ENCODE data around the gene PDCD10. TPM values are rescaled to one million over a fixed set of nuclear protein-coding genes. Genes with fewer than 3 reads are reported as not detected.

The PDCD10 gene
- total RNA-seq, 6 donors from 2014 or later = 38.8 to 115 (median 55.9) TPM

GRCh38 chr3:167709690-167710089 is 25.0 kb downstream of the PDCD10 start:
- Histone ChIP-seq H3K4me3 (no peak overlapping the region), H3K9me3 (no peaks in the 10 kb centered on the region), H3K36me3 (peaks cover 3 to 43% (median 10%) of the 10 kb centered on the region in 4 donors), H3K4me1 (no peaks in the 10 kb centered on the region), H3K27me3 (no peaks in the 10 kb centered on the region), H3K27ac (no peak overlapping the region)
- DNase-seq (no peak), ATAC-seq (ENCODE audit: low FRiP score in 2 of 2) (no peak)
- 81 to 100% methylated on average over 4 of the region's 4 CpGs for WGBS, 2 donors
- TF ChIP-seq EP300 (IDR thresholded peaks at IDR 0.05) (no peak), CTCF (IDR thresholded peaks at IDR 0.05) (no peak), POLR2AphosphoS5 (IDR thresholded peaks at IDR 0.05) (no peak), POLR2A (IDR thresholded peaks at IDR 0.05) (no peak)

- Histone ChIP-seq H3K4me1 (no peaks in the 10 kb centered on the region), H3K36me3 (peaks cover 3 to 58% (median 10%) of the 10 kb centered on the region in 4 donors), H3K27me3 (no peaks in the 10 kb centered on the region), H3K4me3 (no peak overlapping the region), H3K27ac (no peak overlapping the region), H3K9me3 (no peaks in the 10 kb centered on the region)
- ATAC-seq (ENCODE audit: low FRiP score in 2 of 2) = no peak
- WGBS, 2 donors = 81 to 83% methylated on average over 2 of the region's 2 CpGs
- DNase-seq = no peak
- TF ChIP-seq POLR2AphosphoS5 (IDR thresholded peaks at IDR 0.05) (no peak), EP300 (IDR thresholded peaks at IDR 0.05) (no peak), CTCF (IDR thresholded peaks at IDR 0.05) (no peak), POLR2A (IDR thresholded peaks at IDR 0.05) (no peak)
Observed at GRCh38 chr3:167705840-167706239, 28.9 kb downstream of the PDCD10 start.

GRCh38 chr3:167700926-167701325 is 33.8 kb downstream of the PDCD10 start:
- Histone ChIP-seq H3K4me3 (no peak overlapping the region), H3K9me3 (no peaks in the 10 kb centered on the region), H3K27me3 (no peaks in the 10 kb centered on the region), H3K27ac (no peak overlapping the region), H3K4me1 (no peaks in the 10 kb centered on the region), H3K36me3 (peaks cover 0 to 34% (median 2%) of the 10 kb centered on the region in 4 donors)
- 95 to 98% methylated on average over 2 of the region's 2 CpGs for WGBS, 2 donors
- DNase-seq (no peak), ATAC-seq (ENCODE audit: low FRiP score in 2 of 2) (no peak)
- TF ChIP-seq POLR2AphosphoS5 (IDR thresholded peaks at IDR 0.05) (no peak), POLR2A (IDR thresholded peaks at IDR 0.05) (no peak), EP300 (IDR thresholded peaks at IDR 0.05) (no peak), CTCF (IDR thresholded peaks at IDR 0.05) (no peak)

- H3K4me1 ChIP-seq = no peaks in the 10 kb centered on the region
- no peak overlapping the region for H3K27ac ChIP-seq
- 88 to 92% methylated on average over 4 of the region's 4 CpGs for WGBS, 2 donors
- H3K27me3 ChIP-seq = no peaks in the 10 kb centered on the region
- H3K4me3 ChIP-seq = no peak overlapping the region
- no peaks in the 10 kb centered on the region for H3K9me3 ChIP-seq
- ATAC-seq (ENCODE audit: low FRiP score in 2 of 2) = no peak
- H3K36me3 ChIP-seq = peaks cover 0 to 40% (median 4%) of the 10 kb centered on the region in 4 donors
- DNase-seq = no peak
- TF ChIP-seq CTCF (IDR thresholded peaks at IDR 0.05) (no peak), POLR2A (IDR thresholded peaks at IDR 0.05) (no peak), EP300 (IDR thresholded peaks at IDR 0.05) (no peak), POLR2AphosphoS5 (IDR thresholded peaks at IDR 0.05) (no peak)
Observed at GRCh38 chr3:167700046-167700445, 34.6 kb downstream of the PDCD10 start.

GRCh38 chr3:167694121-167694520 is 40.6 kb downstream of the PDCD10 start:
- no peak for TF ChIP-seq POLR2A (IDR thresholded peaks at IDR 0.05)
- no peak for TF ChIP-seq POLR2AphosphoS5 (IDR thresholded peaks at IDR 0.05)
- no peak for TF ChIP-seq EP300 (IDR thresholded peaks at IDR 0.05)
- no peak for TF ChIP-seq CTCF (IDR thresholded peaks at IDR 0.05)
- DNase-seq (no peak), ATAC-seq (ENCODE audit: low FRiP score in 2 of 2) (no peak)
- H3K9me3 ChIP-seq = no peaks in the 10 kb centered on the region
- H3K27me3 ChIP-seq = no peaks in the 10 kb centered on the region
- no peaks in the 10 kb centered on the region for H3K4me1 ChIP-seq
- 75 to 95% methylated on average over 2 of the region's 2 CpGs for WGBS, 2 donors
- peaks cover 0 to 64% (median 15%) of the 10 kb centered on the region in 4 donors for H3K36me3 ChIP-seq
- no peak overlapping the region for H3K27ac ChIP-seq
- H3K4me3 ChIP-seq = no peak overlapping the region
